Stimulated activated CD8-positive, alpha-beta memory T cell treated with anti-CD3 and anti-CD28 coated beads, Interleukin-12 subunit alpha, Interleukin-12 subunit beta, amount 100 ng/mL, for 24 hours (primary cell): ENCODE data around the gene NALCN.

ENCODE experiments used
- DNase-seq: peaks from one replicate; pipeline ENCODE4 v3.0.0-alpha.2; 2020; ENCODE audit errors: extremely low read depth

The NALCN gene

GRCh38 chr13:101127741-101128353 is 288.5 kb downstream of the NALCN start:
- no peak for DNase-seq

- DNase-seq: no peak
These were observed 293.3 kb downstream of the NALCN start for GRCh38 chr13:101123028-101123427.

- DNase-seq: no peak
These were observed 294.7 kb downstream of the NALCN start for GRCh38 chr13:101121608-101122007.

- DNase-seq: no peak
These were observed 296.3 kb downstream of the NALCN start for GRCh38 chr13:101120007-101120406.

GRCh38 chr13:101116826-101117225 is 299.5 kb downstream of the NALCN start:
- no peak for DNase-seq

DNA sequence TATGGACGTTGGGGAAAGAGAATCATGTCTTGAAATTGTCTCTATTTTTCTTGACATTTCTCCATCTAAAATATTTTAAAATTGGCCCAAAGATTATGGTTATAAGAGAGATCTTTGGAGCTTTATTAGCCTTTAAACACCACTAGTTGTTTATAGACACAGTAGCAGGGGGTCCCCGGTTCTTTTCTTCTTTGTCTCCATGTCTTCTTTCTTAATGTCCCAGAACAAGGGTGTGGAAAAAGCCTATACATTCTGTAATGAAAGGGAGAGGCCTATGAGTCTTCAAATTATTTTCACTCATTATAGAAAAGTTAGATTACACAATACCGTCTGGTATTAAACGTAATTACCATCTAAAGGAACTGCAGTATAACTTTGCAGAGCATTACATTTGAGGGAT is 300.0 kb downstream of the NALCN start:
- no peak for DNase-seq

- no peak for DNase-seq
These were observed 300.5 kb downstream of the NALCN start for GRCh38 chr13:101115762-101116171.

- DNase-seq: no peak
These were observed 304.4 kb downstream of the NALCN start for GRCh38 chr13:101111894-101112293.

DNA sequence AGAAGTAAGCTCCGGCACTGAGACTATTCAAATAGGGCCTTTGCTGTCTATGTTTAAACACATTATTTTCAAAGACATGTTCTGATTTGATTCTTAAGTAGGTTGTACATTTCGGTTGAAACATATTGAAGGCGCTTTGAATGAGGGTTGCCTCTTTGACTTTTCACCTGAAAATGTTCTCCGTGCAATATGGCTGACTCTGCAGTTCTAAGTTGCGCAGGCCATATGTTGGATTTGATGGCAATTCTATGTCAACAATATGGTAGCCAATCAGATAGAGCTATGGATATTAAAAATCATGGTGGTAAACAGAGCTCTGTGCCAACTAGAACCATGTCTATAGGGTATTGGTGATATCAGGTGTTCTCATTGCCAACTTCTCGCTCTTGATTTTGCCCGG is 307.3 kb downstream of the NALCN start:
- DNase-seq: no peak

GRCh38 chr13:101098873-101099272 is 317.4 kb downstream of the NALCN start:
- no peak for DNase-seq

- DNase-seq: no peak
These were observed 323.3 kb downstream of the NALCN start for GRCh38 chr13:101092985-101093384.

DNA sequence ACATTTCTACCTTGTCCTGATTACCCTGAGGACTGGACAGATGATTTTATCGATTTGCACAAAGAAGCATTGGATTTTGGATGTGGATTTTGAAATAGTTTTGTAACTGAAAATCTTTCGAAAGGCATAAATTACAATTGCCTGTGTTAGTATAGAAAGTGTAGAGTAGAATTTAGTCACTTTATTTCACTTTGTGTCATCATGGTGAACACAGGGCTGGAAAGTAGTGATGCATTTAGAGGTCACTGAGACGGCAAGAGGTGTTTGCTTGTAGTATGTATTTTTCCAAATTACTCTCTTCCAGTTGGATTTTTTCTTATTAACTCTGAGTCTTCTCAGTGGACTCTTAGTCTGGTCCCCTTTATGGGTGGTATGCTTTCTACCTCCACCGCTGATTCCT is 326.0 kb downstream of the NALCN start:
- no peak for DNase-seq

DNA sequence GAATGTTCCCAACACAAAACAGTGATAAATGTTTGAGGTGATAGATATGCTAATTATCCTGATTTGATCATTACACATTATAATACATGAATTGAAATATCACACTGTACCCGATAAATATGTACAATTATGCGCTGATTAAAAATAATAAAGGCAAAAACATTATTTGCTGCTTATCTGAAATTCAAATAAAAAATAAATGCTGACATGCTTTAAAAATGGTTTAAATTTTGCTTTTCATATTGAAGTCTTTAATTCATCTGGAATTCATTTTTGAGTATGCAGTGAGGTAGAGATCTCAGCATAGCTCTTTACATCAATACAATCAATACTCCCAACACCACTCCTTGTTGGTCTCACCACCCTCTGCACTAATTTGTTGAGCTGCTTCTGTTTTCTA is 330.8 kb downstream of the NALCN start:
- no peak for DNase-seq

DNA sequence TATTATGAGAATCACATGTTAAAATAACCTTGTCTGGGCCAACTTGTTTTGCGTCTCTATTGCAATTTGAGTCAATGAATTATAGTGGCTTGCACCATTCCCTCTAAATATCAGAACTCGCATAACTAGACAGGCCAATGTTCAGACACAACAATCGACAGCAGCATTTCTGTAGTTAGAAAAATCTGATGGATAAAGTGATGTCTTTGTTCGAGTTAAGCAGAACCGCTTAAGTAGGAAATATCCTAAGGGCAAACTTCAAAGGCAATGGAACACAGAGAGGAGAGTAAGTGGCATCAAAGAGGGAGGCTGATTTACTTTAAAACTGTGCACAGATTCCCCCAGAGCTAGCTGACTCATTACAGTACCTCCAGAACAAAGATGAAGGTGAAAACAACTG is 333.9 kb downstream of the NALCN start:
- DNase-seq: no peak

- no peak for DNase-seq
These were observed 335.7 kb downstream of the NALCN start for GRCh38 chr13:101080616-101081015.

- DNase-seq: no peak
These were observed 351.0 kb downstream of the NALCN start for GRCh38 chr13:101065329-101065728.

DNA sequence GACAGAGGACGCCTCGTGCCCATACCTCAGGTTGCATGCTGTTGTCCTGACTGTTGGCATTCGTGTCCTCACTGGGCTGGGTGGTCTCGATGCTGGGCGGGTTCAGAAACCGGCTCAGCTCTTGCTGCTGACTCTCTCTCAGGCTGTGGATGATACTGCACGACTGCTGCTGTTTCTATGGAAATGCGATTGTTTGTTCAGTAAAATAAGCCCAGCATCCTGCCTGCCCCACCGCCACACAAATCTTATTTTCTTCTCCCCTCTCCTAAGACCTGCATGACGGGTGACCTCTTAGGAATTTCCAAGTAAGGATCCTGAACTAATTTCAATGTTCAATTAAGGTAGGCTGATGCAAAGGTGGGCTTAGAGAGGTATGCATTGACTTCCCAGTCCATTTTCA is 356.5 kb downstream of the NALCN start:
- DNase-seq: no peak

- DNase-seq: no peak
These were observed 357.5 kb downstream of the NALCN start for GRCh38 chr13:101058841-101059240.

GRCh38 chr13:101053301-101054093 is 362.8 kb downstream of the NALCN start:
- no peak for DNase-seq

- DNase-seq: no peak
These were observed 367.0 kb downstream of the NALCN start for GRCh38 chr13:101049166-101049850.

DNA sequence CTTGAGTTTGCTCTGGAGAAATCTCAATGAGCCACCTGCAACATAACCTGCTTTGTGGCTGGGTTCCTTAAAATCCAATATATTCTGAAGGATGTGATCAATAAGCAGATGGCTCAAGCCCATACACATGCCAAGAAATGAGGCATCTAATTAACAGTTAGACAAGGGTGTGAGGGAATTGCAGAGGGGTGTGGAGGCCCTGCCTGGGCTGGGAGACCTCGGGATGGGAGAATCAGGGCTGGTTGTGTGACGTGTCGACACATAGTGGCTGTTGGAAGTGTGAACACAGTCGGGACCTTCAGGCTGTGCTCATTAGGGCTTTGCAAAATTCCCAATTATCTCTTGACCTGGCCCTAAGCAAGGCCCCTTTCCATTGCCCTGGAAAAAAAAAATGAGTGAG is 379.8 kb downstream of the NALCN start:
- DNase-seq: no peak

DNA sequence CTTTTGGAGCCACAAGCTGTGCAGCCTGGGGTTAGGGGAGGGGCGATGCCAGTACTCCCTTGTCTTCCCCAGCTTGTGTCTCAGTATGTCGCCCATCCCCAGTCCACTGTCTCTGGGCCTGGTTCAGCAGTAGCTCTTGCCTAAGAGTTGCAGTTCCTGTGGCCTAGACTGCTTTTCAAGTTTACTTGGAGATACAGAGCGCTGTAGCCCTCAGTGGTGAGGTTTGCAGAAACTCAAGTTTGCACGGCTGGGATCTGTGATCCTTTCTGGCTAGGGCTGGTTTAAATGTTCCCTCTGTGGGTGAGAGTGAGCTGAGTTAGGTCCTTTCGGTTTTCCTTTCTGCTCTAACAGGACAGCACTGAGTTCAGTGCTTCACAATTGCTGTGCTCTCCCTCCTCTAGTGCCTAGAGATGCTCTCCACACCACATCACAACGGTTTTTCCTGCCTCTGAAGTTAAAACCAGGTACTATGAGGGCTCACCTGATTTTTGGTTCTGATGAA is 381.1 kb downstream of the NALCN start:
- DNase-seq: no peak
